GM20431 (cell line): ENCODE data around the gene STARD10.

ENCODE experiments used
- in situ Hi-C: fragments of 300-500 bp; cut with MseI, MboI; formaldehyde crosslinking; loops from one replicate; pipeline ENCODE4 v1.15.0; 2020; ENCODE audit warnings: low sequenced_read_pairs; ENCODE audit not compliant: unreplicated experiment

STARD10 gene

DNA sequence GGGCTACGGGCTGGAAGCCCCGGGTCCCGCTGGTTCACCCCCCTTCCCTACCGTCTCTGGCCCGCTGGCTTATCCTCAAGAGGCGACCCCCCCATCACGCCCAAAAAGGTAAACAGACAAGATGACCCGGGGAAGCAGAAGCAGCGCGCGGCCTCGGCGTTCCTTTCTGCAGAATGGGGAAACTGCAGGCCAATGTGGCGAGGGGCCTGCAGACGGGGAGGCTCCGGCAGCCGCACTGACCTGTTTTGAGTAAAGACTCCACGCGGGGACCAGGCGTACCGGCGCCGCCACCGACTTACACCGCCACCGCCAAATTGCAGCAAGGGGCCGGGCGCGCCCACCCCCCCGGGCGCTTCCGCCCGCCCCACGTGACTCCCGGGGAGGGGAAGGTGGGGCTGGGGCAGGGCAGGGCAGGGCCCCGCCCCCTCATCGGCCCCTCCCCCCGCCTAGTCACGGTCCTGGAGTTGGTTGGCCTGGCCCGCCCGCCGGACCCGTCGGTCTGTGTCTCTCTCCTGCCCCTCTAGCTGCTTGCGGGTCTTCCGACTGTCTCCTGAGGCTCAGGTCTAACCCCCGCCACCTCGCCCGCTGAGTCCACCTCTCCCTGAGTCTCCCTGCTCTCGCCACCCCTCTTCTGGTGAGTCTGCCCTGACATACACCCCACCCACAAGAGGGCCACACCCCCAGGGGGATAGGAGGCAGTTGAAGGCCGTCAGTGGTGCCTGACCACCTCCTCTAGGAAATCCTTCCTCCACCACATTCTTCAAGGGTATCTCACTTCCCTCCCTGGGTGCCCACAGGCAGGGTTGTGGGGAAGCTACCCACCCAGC, 41.5 kb downstream of the STARD10 start, which contains the start of gene ARAP1:
TSS of gene ARAP1 (minus strand) at position 321 of the 827 bp plus-strand sequence. CDS start 25,280 bp downstream, outside the sequence.
- in situ Hi-C loops = no loop called here

DNA sequence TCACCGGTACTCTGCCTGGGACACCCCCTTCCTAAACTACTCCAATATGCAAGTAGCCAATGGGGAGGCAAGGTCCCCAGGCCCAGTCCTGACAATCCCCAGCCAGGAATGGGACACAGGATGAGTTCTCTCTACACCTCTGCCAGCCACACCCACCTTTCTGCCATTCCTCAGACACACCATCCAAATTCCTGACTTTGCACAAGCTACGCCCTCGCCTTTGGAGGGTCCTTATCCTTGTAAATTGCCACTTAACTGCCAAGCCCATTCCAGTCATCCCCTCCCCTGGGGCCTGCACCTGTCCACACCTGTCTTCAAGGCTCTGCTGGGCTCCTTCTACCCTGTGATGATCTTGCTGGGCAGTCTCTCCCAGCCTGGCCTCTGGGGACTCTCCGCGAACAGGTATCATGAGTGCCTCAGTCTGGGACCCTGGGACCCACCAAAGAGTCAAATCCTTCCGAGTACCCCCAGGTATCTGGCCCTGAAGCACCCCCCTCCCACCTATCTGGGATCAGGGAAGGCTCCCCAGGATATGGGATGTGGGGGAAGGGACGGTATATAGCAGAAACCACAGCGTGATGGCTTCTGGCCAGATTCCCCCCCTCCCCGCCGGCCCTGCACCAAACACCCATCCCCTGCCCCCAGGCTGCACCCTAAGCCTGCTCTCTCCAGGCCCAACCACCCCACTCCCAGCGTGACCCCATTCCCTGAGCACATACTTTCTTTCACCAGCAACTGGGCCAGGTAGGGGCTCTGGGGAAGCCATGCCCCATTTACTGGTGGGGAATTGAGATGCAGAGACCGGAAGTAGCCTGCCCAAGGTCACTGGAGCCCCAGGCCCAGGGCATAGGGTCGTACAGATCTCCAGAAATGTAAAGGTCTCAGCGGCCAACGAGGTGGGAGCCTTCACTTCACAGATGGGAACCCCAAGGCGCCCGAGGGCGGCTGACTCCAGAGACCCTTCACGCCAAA, 42.4 kb downstream of the STARD10 start:
- in situ Hi-C loops = no loop called here

DNA sequence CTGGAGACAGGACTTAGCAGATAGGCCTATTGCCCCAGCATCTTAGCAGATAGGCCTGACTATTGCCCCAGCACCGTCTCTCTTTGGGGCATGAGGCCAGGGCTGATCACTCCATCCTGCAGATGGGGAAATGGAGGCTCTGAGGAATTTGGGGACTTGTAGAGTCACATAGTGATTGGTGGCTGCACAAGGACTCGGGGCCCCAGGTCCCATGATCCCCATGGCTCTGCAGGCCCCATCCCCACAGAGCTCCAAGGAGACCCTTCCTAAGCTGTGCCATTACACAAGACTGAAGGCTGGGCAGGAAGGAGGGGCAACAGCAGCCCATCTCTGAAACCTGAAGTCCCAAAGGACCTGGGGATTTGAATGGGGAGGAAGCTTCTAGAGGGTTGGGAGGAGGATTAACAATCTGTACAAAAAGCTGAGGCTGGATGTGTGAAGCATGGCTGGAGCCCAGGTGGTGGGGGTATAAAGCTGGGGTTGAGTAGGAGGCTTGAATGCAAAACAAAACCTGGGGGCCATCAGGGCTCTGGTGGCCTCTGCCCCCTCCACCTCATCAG, 43.2 kb downstream of the STARD10 start:
- in situ Hi-C loops = no loop called here

DNA sequence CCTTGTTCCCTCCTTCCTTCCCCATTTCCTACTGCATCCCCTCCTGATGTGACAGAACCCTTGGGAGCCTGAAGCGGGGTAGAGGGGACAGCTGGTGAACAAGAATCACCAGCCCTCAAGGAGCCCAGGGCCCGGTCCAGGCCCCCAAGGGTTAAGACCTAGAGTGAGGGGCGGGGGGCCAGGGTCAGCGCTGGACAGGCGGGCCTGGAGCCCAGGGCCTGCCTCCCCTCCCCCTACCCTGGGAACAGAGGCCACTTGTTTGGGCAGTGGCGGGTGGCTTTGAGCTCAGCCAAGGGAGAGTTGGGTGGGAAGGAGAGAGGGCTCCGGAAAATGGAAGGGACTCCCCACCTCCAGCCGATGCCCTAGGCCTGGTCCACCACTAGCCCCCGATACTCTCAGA, 43.8 kb downstream of the STARD10 start:
- in situ Hi-C loops = no loop called here

DNA sequence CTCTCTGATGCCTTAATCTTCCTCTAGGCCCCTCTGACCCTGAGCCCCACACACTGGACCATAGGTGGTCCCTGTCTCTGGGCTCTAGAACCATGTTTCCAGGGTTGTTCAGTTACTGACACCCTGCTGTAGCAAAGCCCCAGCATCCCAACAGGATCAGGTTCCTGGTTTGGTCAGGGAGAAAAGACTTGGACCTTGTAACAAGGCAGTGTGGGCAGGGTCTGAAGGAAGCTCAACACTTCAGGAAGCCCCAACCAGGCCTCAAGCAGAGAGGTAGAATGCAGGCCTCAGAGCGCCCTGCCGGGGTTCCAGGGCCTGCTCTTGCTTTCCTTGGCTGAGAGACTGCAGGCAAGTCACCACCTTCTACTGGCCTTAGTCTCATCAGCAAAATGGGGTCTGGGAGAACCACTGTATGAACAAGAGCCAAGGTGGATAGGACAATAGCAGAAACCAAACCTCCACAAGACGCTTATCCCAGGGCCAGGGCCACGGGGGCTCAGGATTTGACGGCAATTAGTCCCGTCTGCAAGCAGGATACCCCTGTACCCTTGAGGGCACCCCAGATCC, 46.5 kb downstream of the STARD10 start:
- in situ Hi-C loops = no loop called here

DNA sequence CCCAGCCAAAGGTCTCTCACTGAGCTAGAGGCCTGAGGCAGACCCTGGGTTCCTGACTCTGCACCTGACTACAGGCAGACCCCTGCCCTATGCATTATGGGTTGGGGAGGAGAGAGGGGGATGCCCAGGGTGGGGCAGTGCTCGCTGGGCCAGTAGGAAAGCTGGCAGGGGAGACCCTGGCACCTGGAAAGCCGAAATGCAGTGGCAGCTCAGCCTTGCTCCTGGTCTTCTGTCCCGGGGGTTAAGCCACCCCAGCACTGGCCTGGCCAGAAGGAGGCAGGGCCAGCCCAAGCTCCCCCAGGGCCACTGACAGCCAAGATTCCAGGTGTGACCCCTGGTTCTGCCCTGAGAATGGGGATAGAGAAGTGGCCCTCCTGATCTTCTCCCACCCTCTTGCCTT, 47.0 kb downstream of the STARD10 start:
- in situ Hi-C loops = no loop called here

DNA sequence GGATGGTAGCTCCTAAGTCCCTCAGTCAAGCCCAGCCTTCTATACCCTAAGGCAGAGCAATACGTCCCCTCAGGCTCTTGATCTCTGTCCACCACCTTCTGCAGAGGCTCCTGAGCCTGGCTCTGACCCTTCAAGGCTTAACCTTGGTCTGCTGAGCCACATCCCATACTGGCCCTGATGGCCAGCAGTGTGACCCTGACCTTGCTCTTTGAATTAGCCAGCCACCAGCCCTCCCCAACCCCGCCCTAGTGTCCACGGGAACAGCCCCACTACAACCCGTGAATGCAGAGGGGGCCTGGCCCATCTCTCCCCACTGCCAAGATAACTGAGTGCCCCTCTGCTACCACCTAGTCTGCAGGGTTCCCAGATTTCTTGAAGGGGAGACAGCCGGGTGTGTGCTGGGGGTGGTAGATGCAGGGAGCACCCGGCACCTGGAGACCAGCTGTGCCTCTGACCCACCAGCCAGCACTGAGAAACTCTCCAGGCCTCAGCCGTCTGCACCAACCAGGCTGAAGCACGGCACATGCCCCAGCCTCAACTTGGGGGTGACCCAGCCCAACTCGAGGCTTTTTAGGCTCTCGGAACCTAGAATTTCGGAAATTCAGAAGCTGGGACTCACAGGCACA, 47.8 kb downstream of the STARD10 start:
- in situ Hi-C loops = no loop called here

DNA sequence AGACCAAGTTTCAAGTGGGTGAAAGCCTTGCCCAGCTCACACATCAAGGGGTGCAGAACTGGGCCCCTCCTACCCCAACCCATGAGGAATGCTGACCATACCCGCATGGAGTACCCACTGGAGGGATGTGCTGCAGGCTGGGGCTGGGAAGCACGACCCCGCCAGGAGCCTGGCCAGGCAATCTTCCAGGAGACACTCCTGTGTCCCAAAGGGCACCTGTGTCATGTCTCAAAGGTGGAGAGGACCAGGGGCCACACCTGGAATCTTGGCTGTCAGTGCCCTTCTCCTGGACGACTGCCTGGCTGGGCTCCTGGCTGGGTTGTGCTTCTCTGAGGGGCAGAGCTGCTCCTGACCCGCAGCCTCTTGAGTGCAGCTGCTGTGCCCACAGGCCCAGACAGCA, 48.3 kb downstream of the STARD10 start:
- in situ Hi-C loops = no loop called here

DNA sequence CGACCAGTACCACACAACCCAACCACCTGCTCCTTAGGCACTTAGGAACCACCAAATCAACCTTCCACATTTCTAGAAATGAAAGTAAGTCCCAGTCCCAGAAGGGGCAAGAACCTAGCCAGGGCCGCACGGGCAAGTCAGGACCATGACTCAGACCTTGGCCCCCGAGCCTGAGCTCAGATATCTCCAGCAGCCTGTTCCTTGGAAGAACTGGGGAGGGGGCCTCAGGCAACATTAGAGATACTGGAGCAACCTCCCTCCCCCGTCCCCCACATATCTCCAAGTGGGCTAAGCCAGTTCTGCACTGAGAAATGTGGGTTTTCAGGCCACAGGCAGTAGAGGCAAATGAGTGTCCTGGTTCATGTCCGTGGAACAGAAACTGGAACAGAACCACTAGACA, 49.4 kb downstream of the STARD10 start:
- in situ Hi-C loops = no loop called here

DNA sequence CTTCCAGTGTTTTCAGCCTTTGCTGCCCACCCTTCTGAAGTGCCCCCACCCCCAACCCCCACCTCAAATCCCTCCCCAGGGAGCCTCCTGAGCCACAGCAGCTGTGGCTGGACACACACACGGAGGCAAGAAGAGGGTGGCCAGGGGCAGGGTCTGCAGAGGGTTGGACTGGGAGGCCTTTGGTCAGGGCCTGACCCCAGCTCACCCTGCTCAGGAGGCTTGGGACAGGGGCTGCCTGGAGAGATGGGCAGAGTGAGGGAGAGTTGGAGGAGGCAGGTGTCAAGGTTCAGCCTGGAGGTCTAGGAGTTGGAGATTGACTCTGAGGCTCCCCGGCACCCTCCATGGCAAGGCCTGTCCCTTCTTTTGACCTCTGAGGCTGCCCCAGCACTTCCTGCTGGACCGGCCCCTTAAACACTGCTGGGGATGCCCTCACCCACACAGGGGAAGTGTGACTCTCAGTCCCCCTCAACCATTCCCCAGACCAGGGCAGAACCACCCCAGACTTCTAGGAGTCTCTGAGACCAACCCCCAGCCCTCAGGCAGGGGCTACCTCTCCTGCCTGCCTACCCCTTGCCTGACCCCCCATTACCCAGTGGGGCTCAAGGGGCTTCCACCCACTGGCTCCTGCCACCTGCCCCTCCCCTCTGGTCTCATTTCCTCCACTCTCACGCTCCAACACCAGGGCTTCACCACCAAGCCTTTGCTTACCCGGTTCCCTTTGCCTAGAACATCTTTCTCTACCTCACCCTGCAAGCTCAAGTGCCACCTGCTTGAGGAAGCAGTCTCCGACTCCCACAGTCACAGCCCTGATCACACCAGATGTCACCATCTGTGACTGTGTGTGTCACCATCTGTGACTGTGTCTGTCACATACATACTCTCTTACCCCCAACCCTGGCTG, 50.3 kb downstream of the STARD10 start:
- in situ Hi-C loops = no loop called here

DNA sequence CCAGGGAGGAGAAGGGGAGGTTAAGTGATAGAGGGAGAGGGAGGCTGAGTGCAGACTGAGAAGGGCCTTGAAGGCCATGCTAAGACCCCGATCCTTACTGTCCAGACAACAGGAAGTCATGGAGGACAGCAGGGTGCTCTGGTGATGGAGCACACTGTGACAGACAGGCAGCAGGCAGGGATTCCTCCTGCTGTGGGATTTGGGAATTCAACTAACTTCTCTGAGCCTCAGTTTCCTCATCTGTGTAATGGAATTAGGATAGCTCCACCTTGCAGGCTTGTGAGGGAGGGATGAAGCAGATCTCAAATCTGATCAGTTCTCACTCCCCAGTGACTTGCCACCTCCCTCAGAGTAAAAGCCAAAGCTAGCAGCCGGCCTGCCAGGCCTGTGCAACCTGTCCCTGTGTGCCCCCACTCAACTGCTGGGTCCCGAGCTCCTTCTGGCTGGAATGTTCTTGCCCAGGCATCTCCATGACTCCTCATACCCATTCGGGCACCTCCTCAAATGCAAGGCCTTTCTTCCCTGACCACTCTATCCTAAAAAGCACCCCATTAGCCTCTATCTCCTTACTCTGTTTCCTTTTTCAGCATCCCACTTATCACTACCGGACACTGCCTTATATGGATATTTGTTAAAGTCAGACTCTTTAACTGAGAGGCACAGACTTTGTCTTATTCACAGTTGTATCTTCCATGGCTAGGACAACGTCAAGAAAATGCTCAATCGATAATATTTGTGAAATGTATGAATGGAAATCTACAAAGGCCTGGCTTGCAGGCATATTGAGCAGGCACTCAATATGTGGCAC, 51.1 kb downstream of the STARD10 start:
- in situ Hi-C loops = no loop called here

DNA sequence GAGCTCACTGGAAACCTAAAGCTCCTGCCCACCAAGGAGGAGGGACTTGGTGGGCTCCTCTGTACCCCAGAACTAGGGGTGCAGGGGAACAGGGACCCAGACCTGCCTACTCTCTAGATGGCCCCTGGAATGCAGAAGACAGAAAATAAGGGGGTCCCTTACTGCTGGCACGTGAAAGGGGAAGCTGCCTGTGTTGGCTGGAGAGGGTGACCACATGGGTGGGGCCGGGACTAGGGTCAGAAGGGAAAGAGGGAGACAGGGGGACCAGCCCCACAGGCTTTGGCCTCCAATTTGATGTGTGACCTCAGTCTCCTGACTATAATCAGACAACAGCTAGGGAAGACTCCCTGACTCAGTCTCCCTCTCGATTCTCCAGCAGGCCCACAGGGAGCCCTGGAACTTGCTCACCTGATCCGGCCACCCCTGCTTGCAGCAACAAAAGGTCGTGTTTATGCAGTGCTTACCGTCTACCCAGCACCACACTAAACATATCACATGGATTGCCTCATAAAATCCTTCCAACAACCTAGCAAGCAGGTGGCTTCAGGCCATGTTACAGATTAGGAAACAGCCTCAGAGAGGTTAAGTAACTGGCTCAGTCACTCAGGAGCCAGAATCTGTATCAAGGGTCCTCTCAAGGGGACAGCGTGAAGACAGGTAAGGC, 51.9 kb downstream of the STARD10 start:
- in situ Hi-C loops = no loop called here

DNA sequence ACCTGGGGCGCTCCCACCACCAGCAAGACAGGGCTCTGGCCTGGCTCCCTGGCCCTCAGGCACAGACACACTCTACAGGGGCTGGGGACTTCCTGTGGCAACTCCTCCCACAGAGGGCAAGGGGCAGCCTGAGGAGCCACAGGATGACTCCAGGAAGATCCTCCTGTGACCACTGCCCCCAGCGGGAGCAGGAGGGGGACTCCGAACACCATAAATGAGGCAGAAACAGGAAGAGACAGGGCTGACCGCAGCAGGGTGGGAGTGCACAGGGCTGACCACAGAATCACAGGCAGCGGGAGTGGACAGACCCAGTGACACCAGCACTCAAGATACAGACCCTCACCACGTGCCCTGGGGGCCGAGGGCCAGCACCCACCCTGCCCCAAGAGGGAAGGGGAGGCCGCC, 52.4 kb downstream of the STARD10 start:
- in situ Hi-C loops = no loop called here

DNA sequence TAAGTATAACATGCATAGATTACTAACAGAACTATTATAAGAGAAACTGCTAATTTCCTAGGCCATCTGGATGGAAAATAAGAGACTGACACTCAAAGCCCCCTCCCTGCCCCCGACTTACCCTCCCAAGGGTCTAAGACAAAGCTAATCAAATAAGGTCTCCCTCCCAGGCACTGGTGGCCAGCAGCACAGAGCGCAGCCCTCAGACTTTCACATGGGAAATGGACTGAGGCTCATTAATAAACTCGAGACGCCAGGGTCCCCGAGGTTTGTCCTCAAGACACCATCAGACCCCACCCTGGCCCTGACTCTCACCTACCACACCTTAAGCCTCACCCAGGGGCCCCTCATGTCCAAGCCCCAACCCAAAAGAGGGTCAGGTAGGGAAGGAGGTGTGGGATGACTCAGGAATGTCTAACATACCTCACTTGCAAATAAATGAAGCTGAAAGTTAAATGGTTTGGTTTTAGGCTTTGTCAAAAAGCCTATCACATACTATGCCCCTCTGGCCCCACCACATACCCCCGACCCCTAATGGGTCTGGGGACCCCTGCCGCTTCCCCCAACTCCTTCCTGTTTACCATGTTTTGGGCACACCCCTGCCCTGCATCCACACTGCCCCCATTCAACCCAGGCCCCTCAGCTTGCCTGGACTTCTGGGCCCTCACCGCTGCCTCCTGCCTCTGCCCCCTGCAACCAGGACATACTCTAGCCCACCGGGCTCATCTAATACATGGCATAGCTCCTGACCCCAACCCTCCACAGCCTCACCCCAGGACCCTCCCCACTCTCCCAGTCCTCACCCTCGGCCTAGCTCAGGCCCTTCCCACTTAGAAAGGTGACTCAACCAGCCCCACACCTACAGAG, 53.1 kb downstream of the STARD10 start:
- in situ Hi-C loops = no loop called here

DNA sequence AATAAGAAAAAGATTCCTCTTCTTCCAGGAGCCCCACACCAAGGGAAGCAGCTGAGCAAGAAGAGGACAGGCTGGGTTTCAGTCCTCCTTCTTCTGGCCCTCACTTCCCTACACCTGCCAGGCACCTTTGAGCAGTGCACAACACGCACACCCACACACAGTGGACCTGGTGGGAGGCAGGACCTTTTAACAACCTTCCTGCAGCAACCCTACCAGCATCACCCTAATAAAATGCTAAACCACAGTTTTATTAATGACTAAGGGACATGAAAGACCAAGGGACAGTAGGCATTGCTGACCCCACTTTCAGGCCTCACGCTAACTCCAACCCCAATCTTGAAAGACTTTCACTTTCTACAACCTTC, 53.8 kb downstream of the STARD10 start:
- in situ Hi-C loops = no loop called here

DNA sequence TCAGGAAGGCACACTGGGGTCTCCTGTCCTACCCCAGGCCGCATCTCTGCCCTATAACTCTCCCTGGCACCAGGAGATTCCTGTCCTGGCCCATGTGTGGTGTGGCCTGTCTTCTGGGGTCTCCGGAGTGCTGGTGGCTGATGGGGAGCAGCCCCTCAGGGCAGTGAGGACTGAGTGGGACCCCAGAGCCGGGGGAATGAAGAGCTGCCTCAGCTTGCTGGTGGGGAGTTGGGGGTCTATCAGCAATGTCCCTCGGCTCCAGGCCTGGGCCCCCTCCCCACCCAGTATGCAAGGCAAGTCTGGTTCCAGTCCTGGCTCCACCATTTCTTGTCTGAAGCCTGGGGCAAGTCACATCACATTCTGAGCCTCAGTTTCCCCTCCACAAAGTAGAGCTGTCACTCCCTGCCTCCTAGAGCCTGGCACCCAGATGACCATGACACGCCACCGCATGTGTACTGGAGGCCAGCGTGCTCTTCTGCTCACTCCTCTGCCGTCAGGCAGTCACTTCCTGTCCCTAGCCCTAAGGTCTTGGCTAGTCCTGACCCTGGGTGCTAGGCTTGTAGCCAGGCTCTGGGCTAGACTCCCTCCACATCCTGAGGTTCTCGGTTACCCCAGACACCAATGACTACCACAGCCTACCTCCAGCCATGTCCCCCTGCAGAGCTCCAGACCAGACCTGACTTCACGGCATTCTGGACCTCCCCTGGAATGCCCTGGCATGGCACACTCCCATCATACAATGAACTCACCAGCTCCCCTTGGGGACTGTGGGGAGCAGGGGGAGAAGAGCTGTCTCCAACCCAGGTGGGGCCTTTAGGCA, 54.4 kb downstream of the STARD10 start:
- in situ Hi-C loops = no loop called here
